Stimulated activated CD8-positive, alpha-beta memory T cell treated with anti-CD3 and anti-CD28 coated beads, Interleukin-15, amount 100 ng/mL, for 48 hours (primary cell): ENCODE results near the gene RASSF5.
"Not testable (repeated sequence)": the region's sequence is repeated elsewhere in the genome, so short reads cannot be mapped to it uniquely, and the experiment has no call there.

Source experiments
- DNase-seq, 2 donors: peaks; one replicate each; pipeline ENCODE4 v3.0.0-alpha.2; 2020; ENCODE audit warnings: low read depth in 2 of 2

RASSF5 gene

DNA sequence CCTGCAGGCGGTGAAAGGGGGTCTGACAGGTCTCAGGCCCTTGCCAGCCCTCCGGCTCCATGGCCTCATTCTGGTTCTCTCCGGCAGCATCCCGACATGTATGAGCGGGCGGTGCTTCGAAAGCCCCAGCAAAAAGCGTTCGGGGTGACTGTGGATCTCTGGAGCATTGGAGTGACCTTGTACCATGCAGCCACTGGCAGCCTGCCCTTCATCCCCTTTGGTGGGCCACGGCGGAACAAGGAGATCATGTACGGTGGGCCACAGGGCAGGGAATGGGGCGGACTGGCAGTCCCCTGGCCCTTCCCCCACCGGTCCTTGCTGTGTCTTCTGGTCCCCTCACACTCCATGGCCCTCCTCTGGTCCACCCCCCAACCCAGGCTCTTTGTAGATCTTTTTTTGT is 30.7 kb upstream of the RASSF5 start:
- no peak for DNase-seq

DNA sequence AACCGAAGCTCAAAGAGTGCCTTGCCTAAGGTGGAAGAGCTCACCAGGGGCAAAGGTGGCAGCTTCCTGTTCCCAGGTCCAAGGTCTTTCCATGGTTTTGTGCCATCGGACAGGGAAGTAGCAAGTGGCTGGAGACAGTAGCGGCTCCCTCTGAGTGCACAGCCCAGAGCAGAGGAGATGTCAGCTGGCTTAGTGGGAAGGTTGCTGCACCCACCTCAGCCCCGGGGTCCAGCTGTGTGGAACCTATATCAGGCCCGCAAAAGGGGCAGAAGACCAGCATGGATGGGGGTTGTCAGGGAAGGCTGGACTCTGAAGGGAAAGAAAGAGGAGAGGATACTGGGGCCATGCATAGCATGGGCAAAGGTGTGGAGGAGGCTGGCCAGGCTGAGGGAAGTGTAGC is 30.2 kb upstream of the RASSF5 start:
- DNase-seq: no peak

DNA sequence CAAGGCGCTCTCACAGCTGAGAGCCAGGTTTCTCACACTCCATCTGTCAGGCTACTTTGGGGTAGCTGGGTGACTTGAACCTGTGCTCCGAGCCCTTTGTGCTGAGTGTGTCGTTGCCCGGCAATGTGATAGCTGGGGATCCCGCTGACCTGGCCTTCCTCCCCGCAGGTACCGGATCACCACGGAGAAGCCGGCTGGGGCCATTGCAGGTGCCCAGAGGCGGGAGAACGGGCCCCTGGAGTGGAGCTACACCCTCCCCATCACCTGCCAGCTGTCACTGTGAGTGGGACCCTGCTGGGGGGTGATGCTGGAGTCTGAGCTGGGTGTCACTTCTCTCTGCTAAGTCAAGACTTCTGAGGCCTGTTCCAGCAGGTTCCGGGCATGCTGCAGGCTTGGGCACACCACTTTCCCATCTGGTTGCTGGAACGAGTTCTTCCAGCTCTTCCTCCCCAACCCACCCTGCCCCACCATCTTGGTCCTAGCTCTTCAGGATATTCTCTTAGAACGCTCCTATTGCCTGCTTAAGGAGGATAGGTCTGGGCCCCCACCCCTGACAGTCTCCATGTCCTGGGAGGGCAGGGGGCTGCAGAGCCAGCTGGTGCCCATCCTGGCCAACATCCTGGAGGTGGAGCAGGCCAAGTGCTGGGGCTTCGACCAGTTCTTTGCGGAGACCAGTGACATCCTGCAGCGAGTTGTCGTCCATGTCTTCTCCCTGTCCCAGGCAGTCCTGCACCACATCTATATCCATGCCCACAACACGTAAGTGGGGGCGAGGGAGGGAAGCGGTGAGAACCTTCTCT is 29.6 kb upstream of the RASSF5 start:
- DNase-seq: no peak

DNA sequence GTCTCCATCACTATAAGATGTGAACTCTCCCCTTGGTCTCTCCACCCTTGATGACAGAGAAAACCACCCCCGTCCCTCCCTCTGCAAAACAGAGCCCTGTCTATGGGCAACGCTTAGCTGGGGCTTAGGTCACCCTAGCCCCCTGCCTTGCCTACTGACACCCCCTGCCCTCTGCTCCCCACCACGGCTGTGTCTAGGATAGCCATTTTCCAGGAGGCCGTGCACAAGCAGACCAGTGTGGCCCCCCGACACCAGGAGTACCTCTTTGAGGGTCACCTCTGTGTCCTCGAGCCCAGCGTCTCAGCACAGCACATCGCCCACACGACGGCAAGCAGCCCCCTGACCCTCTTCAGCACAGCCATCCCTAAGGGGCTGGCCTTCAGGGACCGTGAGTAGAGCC is 28.6 kb upstream of the RASSF5 start:
- no peak for DNase-seq

DNA sequence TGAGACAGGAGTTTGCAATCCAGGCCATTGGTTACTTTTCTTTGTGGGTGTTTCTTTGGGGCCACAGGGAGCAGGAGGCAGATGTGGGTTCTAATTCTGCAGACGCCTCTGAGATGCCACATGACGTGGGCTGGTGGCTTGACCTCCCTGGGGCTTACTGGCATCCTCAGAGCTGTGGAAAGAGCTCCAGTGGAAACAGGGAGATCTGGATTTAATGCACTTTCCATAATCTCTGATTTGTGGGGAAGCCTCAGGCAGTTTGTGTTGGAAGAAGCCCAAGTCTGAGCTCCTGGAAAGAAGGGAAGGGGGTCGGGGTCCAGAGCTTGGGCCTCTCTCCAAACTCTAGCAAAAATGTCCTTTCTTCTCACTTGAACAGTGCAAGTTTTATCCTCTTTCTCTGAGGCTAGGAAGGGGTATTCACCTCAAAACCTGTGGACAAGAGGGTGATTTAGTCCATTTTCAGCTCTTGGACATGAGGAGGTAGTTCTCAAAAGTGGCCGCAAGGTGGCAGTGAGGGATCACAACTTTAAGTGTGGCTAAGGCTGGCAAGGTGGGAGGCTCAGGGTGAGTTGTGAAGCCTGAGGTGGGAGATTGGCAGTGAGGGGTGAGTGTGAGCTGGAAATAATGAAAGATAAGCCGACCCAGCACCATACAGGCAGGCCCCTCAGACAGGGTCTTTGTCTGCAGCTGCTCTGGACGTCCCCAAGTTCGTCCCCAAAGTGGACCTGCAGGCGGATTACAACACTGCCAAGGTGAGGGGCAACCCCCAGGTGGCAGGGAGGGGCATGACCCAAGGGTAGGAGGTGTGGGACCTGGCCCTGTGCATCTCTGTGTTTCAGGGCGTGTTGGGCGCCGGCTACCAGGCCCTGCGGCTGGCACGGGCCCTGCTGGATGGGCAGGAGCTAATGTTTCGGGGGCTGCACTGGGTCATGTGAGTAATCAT is 27.9 kb upstream of the RASSF5 start:
- DNase-seq: peak; percentile 36 to 48

DNA sequence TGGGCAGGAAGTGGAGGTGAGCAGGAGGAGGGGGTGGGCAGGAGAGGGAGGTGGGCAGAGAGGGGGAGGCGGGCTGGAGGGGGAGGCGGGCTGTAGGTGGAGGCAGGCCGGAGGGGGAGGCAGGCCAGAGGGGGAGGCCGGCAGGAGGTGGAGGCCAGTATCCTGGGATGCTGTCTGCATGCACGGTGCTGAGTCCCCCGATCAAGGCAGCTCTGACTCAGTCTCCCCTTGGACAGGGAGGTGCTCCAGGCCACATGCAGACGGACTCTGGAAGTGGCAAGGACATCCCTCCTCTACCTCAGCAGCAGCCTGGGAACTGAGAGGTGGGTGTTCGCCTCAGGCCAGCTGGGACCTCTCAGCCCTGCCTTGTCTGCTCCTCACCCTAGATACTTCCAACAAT is 27.1 kb upstream of the RASSF5 start:
- no peak for DNase-seq

DNA sequence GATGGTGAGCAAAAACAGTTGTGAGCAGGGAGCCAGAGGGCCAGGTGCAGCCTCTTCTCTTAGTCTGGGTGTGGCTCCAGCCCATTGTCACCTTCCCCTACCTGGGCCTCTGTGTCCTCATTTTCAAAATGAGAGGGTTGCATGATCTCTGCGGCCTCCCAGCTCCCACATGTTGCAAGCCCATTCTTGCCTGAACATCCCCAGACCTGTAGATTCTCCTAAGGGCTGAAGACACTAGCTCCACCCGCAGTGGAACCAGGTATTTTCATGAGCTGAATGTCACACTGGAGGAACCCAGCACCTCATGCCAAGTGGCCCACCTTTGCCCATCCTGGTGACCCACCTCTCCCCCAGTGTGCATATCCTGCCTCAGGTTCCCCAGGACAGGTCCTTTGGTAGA is 24.7 kb upstream of the RASSF5 start:
- DNase-seq: no peak

DNA sequence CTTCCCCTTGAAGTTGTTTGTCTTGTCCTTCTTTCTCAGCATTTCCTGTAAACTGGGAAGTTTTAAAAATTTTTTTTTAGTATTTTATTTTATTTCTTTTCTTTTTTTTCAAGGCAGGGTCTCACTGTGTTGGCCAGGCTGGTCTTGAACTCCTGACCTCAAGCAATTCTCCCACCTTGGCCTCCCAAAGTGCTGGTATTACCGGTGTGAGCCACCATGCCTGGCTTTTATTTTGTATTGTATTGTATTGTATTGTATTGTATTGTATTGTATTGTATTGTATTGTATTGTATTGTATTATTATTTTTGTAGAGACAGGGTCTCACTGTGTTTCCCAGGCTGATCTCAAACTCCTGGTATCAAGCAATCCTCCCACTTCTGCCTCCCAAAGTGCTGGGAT is 23.5 kb upstream of the RASSF5 start:
- not testable (repeated sequence) for DNase-seq

DNA sequence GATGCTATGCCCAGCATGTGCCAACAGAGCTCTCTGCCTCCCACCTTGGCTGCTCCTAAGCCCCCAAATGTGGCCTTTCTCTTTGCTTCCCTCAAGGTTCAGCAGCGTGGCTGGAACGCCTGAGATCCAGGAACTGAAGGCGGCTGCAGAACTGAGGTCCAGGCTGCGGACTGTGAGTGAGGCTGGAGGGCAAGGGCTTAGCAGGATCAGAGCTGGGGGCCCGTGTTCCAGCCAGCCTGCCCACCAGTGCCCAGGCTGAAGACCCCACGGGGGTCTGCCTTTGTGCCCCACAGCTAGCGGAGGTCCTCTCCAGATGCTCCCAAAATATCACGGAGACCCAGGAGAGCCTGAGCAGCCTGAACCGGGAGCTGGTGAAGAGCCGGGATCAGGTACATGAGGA is 22.4 kb upstream of the RASSF5 start:
- DNase-seq: no peak

DNA sequence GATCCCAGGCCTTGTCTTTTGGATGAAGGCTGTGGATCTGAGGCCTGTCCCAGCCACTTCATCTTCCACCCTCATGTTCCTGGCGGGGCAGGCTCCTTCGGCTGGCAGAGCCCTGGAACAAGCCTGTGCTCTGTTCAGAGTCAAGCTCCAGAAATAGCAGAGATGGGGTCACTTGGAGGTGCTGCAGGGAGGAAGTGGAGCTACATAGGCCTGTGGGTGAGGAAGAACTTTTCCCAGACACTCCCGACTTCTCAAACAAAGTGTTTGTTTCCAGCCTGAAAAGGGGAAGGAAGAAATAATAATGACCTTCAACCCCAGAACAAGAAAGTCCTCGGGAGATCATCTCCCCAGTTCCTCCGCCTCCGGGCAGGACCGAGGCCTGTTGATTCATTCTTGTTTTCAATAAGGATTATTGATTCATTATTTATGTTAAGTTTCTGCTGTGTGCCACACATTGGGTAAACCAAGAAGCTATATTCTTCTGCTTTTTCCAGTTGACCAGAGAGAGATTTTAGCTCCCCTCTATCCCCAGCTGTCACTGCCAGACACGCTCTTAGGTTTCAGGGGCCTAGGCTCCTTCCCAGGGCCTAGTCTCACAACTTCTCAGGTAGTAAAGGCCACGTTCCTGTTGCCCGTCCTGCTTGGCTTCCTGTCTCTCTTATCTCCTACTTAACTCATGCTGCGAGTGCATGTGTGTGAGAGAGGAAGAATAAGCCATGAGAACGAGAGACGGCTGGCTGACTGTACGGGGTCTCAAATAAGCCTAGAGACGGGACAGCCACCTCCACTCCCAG is 20.1 kb upstream of the RASSF5 start:
- no peak for DNase-seq

DNA sequence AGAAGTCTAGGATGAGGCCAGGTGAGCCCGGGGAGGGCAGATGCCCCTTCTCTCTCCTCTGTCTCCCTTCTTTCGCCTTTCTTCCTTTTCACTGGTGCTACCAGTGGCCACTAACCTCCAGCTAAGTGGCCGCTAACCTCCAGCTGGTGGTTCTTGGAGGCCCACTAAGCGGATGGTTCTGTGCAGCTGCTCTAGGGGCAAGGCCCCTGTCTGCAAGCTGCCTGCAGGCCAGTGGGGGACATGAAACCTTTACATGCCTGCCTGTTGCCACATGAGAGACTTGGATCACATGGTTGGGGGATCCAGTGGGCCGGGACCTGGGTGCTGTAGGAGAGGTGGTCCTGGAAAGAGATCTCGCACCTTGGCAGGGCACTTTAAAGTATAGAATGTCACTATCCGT is 19.4 kb upstream of the RASSF5 start:
- DNase-seq: no peak

DNA sequence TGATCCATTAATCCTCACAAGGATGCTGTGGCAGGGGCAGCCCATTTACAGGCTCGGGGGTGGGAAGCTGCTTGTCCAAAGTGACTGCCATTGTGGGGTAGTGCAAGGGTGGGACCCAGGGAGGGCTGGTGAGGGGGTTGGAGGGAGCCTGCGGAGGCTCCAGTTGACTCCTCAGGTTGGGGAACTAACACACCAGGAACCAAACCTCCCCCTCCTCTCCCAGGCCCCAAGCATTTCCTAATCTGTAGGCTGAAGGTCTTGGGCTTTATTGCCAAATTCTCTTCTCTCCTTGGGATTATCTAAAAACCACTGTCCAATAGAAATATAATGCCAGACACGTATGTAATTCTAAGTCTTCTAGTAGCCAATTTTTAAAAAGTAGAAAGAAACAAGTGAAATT is 18.9 kb upstream of the RASSF5 start:
- no peak for DNase-seq

DNA sequence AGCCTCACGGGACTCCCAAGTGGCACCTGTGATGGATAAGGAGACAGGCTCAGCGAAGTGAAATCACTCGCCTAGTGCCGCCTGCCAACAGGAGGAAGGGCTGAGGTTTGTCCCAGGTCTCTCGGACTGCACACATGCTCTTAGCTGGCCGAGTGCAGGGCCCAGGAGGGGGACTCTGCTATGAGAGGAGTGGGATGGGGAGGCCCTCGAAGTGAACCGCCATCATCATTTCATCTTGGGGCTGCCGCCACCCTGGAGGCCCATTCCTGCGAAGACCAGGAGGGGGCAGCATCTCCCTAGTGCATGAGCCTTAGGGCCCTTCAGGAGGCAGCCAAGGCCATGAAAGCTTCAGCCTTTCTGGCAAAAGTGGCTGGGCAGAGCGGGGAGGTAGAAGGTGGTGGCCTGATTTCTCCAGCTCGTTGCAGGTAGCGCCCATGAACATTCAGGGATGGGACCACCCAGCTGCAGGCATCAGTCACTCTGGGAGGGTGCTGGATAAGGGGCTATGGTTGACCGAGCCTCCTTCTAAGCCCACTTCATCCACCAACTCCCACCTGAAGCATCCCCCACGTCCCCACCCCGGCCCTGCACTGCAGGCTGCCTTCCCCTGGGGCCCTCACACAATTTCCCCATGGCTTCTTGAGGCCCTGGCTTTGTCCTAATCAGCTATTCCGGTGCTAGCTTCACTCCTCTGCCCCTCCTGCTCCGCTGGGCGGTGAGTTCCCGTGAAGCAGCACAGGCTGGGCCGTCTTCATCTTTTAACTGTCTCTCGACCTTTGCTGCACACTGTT is 17.2 kb upstream of the RASSF5 start:
- peak; percentile 52 to 66 for DNase-seq

DNA sequence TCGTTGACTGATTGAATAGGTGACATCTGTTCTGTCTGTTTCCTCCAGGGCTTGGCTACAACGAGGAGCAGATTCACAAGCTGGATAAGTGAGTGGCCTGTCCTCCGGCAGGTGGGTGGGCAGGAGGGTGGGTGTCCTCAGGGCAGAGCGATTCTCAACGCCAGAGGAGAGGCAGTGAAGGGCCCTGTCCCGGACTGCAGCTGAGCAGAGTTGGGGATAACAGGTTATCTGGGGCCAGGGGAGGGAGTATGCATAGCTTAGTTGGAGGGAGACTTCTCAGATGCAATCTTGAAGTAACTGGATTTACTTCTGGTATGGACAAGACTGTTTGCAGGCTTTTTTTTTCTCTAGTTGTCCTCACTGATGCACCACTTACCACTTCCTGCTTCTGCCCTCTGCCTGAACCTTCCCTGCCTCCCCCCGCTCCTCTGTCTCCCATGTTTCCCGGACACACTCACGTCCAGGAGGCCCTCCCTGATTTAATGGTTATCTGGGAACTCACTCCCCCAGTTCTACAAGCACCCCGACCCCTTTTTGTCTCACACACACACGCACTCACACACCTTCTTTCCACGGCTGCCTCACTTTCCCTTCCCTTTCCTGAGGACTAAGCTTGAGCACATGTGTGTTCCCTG is 16.4 kb upstream of the RASSF5 start:
- no peak for DNase-seq

DNA sequence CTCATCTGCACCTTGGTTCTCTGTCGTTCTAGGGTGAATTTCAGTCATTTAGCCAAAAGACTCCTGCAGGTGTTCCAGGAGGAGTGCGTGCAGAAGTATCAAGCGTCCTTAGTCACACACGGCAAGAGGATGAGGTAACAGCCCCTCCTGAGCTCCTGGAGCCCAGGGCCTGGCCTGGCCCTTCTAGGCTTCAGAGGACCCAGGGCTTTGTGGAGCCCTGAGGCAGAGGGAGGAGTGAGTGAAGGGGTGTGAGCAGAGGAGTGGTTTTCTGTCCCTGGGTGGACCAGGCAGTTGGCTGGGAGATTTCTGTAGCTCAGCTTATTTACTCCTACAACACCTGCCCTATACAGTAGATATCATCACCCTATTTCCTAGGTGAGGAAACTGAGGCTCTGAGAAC is 15.7 kb upstream of the RASSF5 start:
- no peak for DNase-seq

DNA sequence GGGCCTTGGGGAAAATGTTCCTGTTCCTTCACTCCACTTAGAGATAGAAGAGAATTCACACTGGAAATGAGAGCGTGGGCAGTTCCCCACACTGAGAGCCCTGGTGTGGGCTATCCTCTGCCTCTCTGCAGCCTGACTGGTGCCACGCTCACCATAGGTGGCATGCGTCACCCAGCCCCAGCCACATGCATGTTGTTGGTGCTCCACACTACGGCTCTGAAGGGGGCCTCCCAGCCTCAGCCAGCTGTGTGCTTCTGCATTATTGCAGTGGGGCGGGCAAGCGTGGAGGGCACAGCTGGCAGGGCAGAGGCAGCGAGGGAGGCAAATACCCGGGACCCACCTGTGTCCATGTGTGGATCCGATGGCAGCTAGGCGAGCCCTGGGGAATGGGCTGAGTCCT is 14.7 kb upstream of the RASSF5 start:
- no peak for DNase-seq

DNA sequence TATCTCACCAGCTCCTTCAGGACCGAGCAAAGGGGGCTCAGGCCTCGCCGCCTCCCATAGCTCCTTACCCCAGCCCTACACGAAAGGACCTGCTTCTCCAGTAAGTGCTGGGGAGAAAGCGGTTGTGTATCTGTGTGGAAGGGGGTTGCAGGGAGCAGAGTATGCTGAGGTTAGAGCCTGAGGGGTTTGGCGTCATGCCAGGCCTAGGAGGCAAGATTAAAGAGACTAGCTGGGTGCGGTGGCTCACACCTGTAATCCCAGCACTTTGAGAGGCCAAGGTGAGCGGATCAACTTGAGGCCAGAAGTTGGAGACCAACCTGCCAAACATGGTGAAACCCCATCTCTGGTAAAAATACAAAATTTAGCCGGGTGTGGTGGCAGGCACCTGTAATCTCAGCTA is 14.1 kb upstream of the RASSF5 start:
- DNase-seq: no peak

DNA sequence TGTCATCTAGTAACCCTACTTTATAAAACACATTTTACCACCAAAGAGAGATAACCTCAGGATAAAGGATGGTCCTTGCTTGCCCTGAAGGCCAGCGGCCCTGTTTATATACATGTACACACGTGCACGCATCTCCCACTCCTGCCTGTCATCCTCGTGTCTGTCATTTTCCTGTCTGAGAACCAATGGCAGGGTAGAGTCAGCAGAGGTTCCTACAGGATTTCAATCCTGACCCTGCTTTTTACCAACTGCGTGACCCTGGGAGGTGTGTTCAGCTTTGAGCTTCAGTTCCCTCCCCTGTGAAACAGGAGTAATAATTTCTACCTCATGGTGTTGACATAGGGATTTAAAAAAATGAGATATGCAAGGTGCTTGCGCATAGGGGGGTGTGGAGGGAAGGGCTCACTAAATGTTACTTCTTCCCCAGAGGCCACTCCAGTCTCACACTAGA is 12.3 kb upstream of the RASSF5 start:
- no peak for DNase-seq

DNA sequence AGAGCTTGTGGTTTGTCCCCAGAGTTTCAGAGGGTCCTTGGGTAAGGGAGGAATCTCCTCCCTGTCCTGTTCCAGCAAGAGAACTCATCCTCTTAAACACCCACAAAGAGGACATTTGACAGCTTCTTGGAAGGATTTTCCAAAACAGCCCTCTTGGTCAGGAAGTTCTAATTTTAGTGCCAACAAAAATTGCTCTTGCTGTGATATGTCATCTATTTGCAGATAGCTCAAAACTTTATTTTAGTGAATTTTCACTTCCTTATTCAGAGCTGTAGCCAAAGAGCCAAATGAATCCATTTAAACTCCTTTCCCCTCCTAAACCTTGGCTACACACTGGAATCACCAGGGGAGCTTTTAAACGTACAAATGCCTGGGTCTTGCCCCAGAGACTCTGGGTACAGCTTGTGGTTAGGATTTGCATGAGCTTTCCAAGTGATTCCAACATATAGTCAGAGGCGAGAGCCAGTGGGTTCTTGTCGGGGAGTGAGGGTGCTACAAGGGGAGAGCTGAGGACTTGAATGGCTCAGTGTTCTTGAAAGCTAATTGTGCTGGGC is 11.8 kb upstream of the RASSF5 start:
- no peak for DNase-seq

DNA sequence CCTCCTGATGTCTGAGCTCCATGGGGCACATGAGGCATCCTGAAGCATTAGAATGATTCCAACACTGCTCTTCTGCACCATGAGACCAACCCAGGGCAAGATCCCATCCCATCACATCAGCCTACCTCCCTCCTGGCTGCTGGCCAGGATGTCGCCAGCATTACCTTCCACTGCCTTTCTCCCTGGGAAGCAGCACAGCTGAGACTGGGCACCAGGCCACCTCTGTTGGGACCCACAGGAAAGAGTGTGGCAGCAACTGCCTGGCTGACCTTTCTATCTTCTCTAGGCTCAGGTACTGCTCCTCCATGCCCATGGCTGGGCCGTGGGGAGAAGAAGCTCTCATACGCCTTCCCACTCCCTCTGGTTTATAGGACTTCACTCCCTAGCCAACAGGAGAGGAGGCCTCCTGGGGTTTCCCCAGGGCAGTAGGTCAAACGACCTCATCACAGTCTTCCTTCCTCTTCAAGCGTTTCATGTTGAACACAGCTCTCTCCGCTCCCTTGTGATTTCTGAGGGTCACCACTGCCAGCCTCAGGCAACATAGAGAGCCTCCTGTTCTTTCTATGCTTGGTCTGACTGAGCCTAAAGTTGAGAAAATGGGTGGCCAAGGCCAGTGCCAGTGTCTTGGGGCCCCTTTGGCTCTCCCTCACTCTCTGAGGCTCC is 11.1 kb upstream of the RASSF5 start:
- DNase-seq: no peak
